K562 (cell line): Measurements from ENCODE around the gene TLX2. TPM values are rescaled to one million over a fixed set of nuclear protein-coding genes. Genes with fewer than 3 reads are reported as not detected.

Source experiments
- CEBPG ChIP-seq, 3 experiments: fragments of 200-800 bp in 1 of 3; sonication (Bioruptor generic) in 1 of 3; sonication (generic) in 1 of 3; formaldehyde crosslinking in 1 of 3; IDR thresholded peaks in 2 of 3; conservative IDR thresholded peaks in 1 of 3; 2 replicates each; pipeline versions ENCODE4 v1.6.1 to v1.8.0; 2016 to 2022; ENCODE audit warnings: missing compliant biosample characterization in 2 of 3, missing genetic modification characterization in 2 of 3, mild to moderate bottlenecking in 1 of 3, missing genetic modification reagents in 1 of 3
- DPF2 ChIP-seq: fragments of 450-650 bp; IDR thresholded peaks from 2 replicates; pipeline ENCODE4 v1.6.1; 2016
- ETV6 ChIP-seq, 3 experiments: fragments of 150-350 bp in 1 of 3; sonication (generic) in 1 of 3; formaldehyde crosslinking in 1 of 3; IDR thresholded peaks; 2 replicates each; pipeline versions ENCODE4 v1.6.1 to v1.8.0; 2014 to 2022; ENCODE audit warnings: borderline replicate concordance in 2 of 3, low read depth in 2 of 3, antibody characterized with exemption in 1 of 3, low read length in 1 of 3, mild to moderate bottlenecking in 1 of 3, missing genetic modification reagents in 1 of 3
- JUN ChIP-seq, 2 experiments: sonication (generic) in 1 of 2; formaldehyde crosslinking in 1 of 2; IDR thresholded peaks; 2 replicates each; pipeline versions ENCODE4 v1.6.1 to v1.8.0; 2012 to 2022; ENCODE audit warnings: borderline replicate concordance in 2 of 2, mild to moderate bottlenecking in 2 of 2, improper control_type of control experiment in 1 of 2, low read depth in 1 of 2, low read length in 1 of 2, missing genetic modification reagents in 1 of 2
- MGA ChIP-seq: fragments of 450-650 bp; IDR thresholded peaks from 2 replicates; pipeline ENCODE4 v1.6.1; 2016; ENCODE audit warnings: mild to moderate bottlenecking, moderate library complexity
- MXI1 ChIP-seq: IDR thresholded peaks from 2 replicates; pipeline ENCODE4 v1.6.1; 2011; ENCODE audit warnings: low read depth, mild to moderate bottlenecking, improper control_type of control experiment, low read length
- NEUROD1 ChIP-seq: fragments of 150-350 bp; IDR thresholded peaks from 2 replicates; pipeline ENCODE4 v1.6.1; 2014; ENCODE audit warnings: borderline replicate concordance, low read length, low read depth; ENCODE audit not compliant: partially characterized antibody
- NR2C2 ChIP-seq, 2 experiments: fragments of 200-800 bp in 1 of 2; sonication (Bioruptor generic) in 1 of 2; sonication (generic) in 1 of 2; formaldehyde crosslinking in 1 of 2; IDR thresholded peaks; 2 replicates each; pipeline versions ENCODE4 v1.6.1 to v1.8.0; 2016 to 2022; ENCODE audit warnings: mild to moderate bottlenecking in 1 of 2, missing compliant biosample characterization in 1 of 2, missing genetic modification characterization in 1 of 2, missing genetic modification reagents in 1 of 2
- SMARCA4 ChIP-seq: fragments of 450-650 bp; IDR thresholded peaks from 2 replicates; pipeline ENCODE4 v1.6.1; 2016
- ZNF639 ChIP-seq, 2 experiments: fragments of 200-800 bp in 1 of 2; sonication (Bioruptor generic) in 1 of 2; sonication (generic) in 1 of 2; formaldehyde crosslinking in 1 of 2; IDR thresholded peaks in 1 of 2; conservative IDR thresholded peaks in 1 of 2; 2 replicates each; pipeline versions ENCODE4 v1.5.0 to v1.6.1; 2016 to 2020; ENCODE audit warnings: missing compliant biosample characterization in 1 of 2, missing genetic modification characterization in 1 of 2, missing genetic modification reagents in 1 of 2
- polyA plus RNA-seq, 8 experiments: library from polyadenylated mRNA; depleted of rRNA in 4 of 8; stranded (reverse) in 5 of 8; unstranded in 3 of 8; fragments of >200 nt; fragmentation: Nextera tagmentation in 2 of 8; fragmentation: Illumina TruSeq in 1 of 8; extraction: Ambion mirVana in 2 of 8; extraction: Trizol in 1 of 8; gene quantifications; 2 replicates each; pipeline versions ENCODE4 v1.2.1 to v1.2.3, GENCODE V29; 2011 to 2014; ENCODE audit warnings: inconsistent platforms in 1 of 8, missing spikeins in 1 of 8
- total RNA-seq, 7 experiments: library from RNA; depleted of rRNA in 6 of 7; stranded (reverse); fragments of >200 nt in 6 of 7; fragmentation: Illumina TruSeq in 2 of 7; extraction: Trizol in 2 of 7; gene quantifications; 2 replicates each; pipeline versions ENCODE4 v1.2.1 to v1.2.3, GENCODE V29; 2011 to 2021; ENCODE audit warnings: low replicate concordance in 1 of 7

Gene TLX2
- total and polyA plus RNA-seq, 9 of the 15 experiments (the other 6 are each of a cell fraction or from before 2014, with no cell fraction given): not detected

GRCh38 chr2:74530239-74531187 is 16.3 kb downstream of the TLX2 start (continued):
- TF ChIP-seq MGA (peak; percentile 96), SMARCA4 (peak; percentile 67), NR2C2 (CRISPR knock-in tag; IDR thresholded peaks at IDR 0.05) (peak; percentile 61), NR2C2 (tag; IDR thresholded peaks at IDR 0.05) (no peak; the same call in 1 of the 2 replicates), NEUROD1 (peak; percentile 47), CEBPG (CRISPR knock-in tag; IDR thresholded peaks at IDR 0.05) (no peak), CEBPG (tag; conservative IDR thresholded peaks at IDR 0.05 in 1 of 2, IDR thresholded peaks at IDR 0.05 in 1 of 2) (no peak), MXI1 (0 out of 2 replicates have a peak, but pooled peaks have one; percentile 48), DPF2 (peak; percentile 80), ZNF639 (CRISPR knock-in tag; conservative IDR thresholded peaks at IDR 0.05 in 1 of 2, IDR thresholded peaks at IDR 0.05 in 1 of 2) (peak in 1 of 2 experiments; percentile 28; a peak in 1 of 4 replicates), JUN (IDR thresholded peaks at IDR 0.05; ENCODE audit: borderline replicate concordance, low read depth, low read length) (peak; percentile 22; the same call in 1 of the 2 replicates), JUN (CRISPR knock-in tag; IDR thresholded peaks at IDR 0.05; ENCODE audit: borderline replicate concordance) (no peak), ETV6 (IDR thresholded peaks at IDR 0.05; ENCODE audit: borderline replicate concordance in 1 of 2, low read depth in 2 of 2, low read length in 1 of 2) (no peak), ETV6 (CRISPR knock-in tag; IDR thresholded peaks at IDR 0.05; ENCODE audit: borderline replicate concordance) (no peak)
